Skeletal muscle tissue (tissue), 4 donors: ENCODE results near the gene MAP3K2. TPM values are rescaled to one million over a fixed set of nuclear protein-coding genes. Genes with fewer than 3 reads are reported as not detected.
"Not testable (repeated sequence)": the region's sequence is repeated elsewhere in the genome, so short reads cannot be mapped to it uniquely, and the experiment has no call there.

Source experiments
- H3K27ac ChIP-seq: one replicate; pipeline ENCODE4 v1.7.0; 2013; ENCODE audit warnings: mild to moderate bottlenecking, low read depth, low read length, inconsistent platforms
- H3K27me3 ChIP-seq, 3 donors: one replicate each; pipeline ENCODE4 v1.7.0; 2013; ENCODE audit warnings: low read length in 3 of 3; ENCODE audit not compliant: control insufficient read depth in 3 of 3, insufficient read depth in 3 of 3
- H3K36me3 ChIP-seq, 3 donors: one replicate each; pipeline ENCODE4 v1.7.0; 2013; ENCODE audit warnings: low read length in 3 of 3; ENCODE audit not compliant: control insufficient read depth in 3 of 3, insufficient read depth in 3 of 3
- H3K4me1 ChIP-seq, 3 donors: one replicate each; pipeline ENCODE4 v1.7.0; 2013; ENCODE audit warnings: low read length in 3 of 3, mild to moderate bottlenecking in 3 of 3; ENCODE audit not compliant: control insufficient read depth in 3 of 3, insufficient read depth in 3 of 3
- H3K4me3 ChIP-seq, 3 donors: one replicate each; pipeline ENCODE4 v1.7.0; 2013; ENCODE audit warnings: low read length in 3 of 3
- H3K9ac ChIP-seq, 3 donors: one replicate each; pipeline ENCODE4 v1.7.0; 2013; ENCODE audit warnings: low read length in 3 of 3, mild to moderate bottlenecking in 3 of 3, moderate library complexity in 2 of 3, low read depth in 1 of 3
- H3K9me3 ChIP-seq, 3 donors: one replicate each; pipeline ENCODE4 v1.7.0; 2013; ENCODE audit warnings: low read length in 3 of 3; ENCODE audit not compliant: control insufficient read depth in 3 of 3
- total RNA-seq: library from RNA; depleted of rRNA; stranded (reverse); fragments of >200 nt; gene quantifications from one replicate; pipeline ENCODE4 v1.2.3, GENCODE V29; 2014
- donor health status: Osteomylitis.

The MAP3K2 gene
- total RNA-seq, 1 donor from 2014 or later, result 21.9 TPM

DNA sequence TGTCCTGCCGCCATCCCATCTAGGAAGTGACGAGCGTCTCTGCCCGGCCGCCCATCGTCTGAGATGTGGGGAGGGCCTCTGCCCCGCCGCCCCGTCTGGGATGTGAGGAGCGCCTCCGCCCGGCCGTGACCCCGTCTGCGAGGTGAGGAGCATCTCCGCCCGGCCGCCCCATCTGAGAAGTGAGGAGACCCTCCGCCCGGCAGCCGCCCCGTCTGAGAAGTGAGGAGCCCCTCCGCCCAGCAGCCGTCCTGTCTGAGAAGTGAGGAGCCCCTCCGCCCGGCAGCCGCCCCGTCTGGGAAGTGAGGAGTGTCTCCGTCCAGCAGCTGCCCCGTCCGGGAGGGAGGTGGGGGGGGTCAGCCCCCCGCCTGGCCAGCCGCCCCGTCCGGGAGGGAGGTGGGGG is 34.6 kb downstream of the MAP3K2 start:
- not testable (repeated sequence) for H3K9me3 ChIP-seq, H3K36me3 ChIP-seq, H3K27ac ChIP-seq, H3K4me3 ChIP-seq, H3K27me3 ChIP-seq, H3K9ac ChIP-seq
- H3K4me1 ChIP-seq, result peaks cover 0 to 17% (median 4%) of the 10 kb centered on the region in 3 donors

DNA sequence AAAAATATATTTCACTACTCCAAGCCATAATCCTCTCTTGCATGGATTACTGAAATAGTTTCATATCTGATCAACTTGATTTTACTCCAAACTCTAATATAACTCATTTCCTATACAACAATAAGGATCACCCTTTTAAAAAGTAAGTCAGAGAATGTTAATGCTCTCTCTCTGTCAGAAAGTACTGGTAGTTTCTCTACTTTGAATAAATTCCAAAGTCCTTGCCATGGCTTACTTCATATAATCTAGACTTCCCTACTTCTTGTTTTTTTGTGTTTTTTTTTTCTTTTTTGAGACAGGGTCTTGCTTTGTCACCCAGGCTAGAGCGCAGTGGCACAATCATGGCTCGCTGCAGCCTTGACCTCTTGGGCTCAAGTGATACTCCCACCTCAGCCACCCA is 36.2 kb downstream of the MAP3K2 start:
- Histone ChIP-seq H3K4me1 (peaks cover 2 to 22% (median 8%) of the 10 kb centered on the region in 3 donors), H3K27ac (no peak overlapping the region), H3K27me3 (no peaks in the 10 kb centered on the region)

GRCh38 chr2:127348426-127349000 is 39.3 kb downstream of the MAP3K2 start:
- Histone ChIP-seq H3K4me1 (peaks cover 3 to 15% (median 8%) of the 10 kb centered on the region in 3 donors), H3K36me3 (no peaks in the 10 kb centered on the region), H3K9me3 (no peaks in the 10 kb centered on the region), H3K27ac (no peak overlapping the region), H3K4me3 (no peak overlapping the region), H3K27me3 (no peaks in the 10 kb centered on the region), H3K9ac (no peak overlapping the region)

More for the DNA sequence above, 36.2 kb downstream of the MAP3K2 start:
- Histone ChIP-seq H3K9ac (no peak overlapping the region), H3K4me3 (no peak overlapping the region), H3K36me3 (no peaks in the 10 kb centered on the region), H3K9me3 (no peaks in the 10 kb centered on the region)

DNA sequence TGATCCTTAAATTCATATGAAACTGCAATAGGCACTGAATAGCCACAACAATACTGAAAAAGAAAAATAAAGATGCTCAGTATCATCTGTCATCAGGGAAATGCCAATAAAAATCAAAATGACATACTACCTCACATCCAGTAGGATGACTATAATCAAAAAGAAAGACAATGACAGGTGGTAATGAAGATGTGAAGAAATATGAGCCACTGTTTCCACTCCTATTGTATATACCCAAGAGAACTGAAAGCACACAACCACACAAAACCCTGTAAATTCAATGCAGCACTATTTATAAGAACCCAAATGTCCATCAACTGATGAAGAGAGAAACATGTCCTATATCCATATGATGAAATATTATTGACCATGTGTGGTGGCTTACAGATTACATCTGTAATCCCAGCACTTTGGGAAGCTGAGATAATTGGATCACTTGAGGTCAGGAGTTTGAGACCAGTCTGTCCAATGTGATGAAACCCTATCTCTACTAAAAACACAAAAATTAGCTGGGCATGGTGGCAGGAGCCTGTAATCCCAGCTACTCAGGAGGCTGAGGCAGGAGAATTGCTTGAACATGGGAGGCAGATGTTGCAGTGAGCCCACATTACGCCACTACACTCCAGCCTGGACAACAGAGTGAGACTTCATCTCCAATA is 39.9 kb downstream of the MAP3K2 start:
- H3K4me1 ChIP-seq, result peaks cover 5 to 15% (median 8%) of the 10 kb centered on the region in 3 donors
- H3K4me3 ChIP-seq, result no peak overlapping the region
- no peaks in the 10 kb centered on the region for H3K36me3 ChIP-seq
- H3K27ac ChIP-seq, result no peak overlapping the region
- H3K27me3 ChIP-seq, result no peaks in the 10 kb centered on the region
- no peaks in the 10 kb centered on the region for H3K9me3 ChIP-seq
- no peak overlapping the region for H3K9ac ChIP-seq

GRCh38 chr2:127347015-127347414 is 40.8 kb downstream of the MAP3K2 start:
- H3K9ac ChIP-seq, result no peak overlapping the region
- no peak overlapping the region for H3K4me3 ChIP-seq
- no peaks in the 10 kb centered on the region for H3K27me3 ChIP-seq
- H3K9me3 ChIP-seq, result no peaks in the 10 kb centered on the region
- H3K36me3 ChIP-seq, result peaks cover 0 to 3% (median 0%) of the 10 kb centered on the region in 3 donors
- peaks cover 5 to 12% (median 8%) of the 10 kb centered on the region in 3 donors for H3K4me1 ChIP-seq
- H3K27ac ChIP-seq, result no peak overlapping the region

DNA sequence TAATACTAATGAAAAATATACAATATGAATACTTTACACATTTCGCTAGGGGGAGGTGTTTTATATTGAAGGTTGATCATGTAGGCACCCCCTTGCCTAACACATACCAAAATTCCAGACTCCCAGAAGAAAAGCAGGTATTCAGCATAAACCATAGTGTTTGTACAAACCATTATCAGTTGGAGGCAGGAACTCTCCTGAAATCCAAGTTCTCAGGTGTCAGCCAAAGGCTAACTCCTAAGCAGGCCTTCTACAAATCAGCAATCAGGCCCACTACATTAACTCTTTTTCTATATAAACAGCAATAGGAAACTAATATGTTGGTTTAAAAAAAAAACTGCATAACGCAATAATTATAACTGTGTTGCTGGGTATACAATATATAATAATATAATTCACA is 44.5 kb downstream of the MAP3K2 start:
- H3K4me1 ChIP-seq, result peaks cover 5 to 8% (median 5%) of the 10 kb centered on the region in 3 donors
- no peaks in the 10 kb centered on the region for H3K9me3 ChIP-seq
- H3K27me3 ChIP-seq, result no peaks in the 10 kb centered on the region
- H3K4me3 ChIP-seq, result no peak overlapping the region
- H3K9ac ChIP-seq, result no peak overlapping the region
- H3K27ac ChIP-seq, result no peak overlapping the region
- H3K36me3 ChIP-seq, result peaks cover 3 to 4% (median 4%) of the 10 kb centered on the region in 3 donors

- H3K9me3 ChIP-seq, result no peaks in the 10 kb centered on the region
- H3K4me1 ChIP-seq, result peaks cover 0 to 3% (median 3%) of the 10 kb centered on the region in 3 donors
- no peak overlapping the region for H3K27ac ChIP-seq
- H3K4me3 ChIP-seq, result no peak overlapping the region
- no peaks in the 10 kb centered on the region for H3K27me3 ChIP-seq
- H3K36me3 ChIP-seq, result peaks cover 4 to 8% (median 4%) of the 10 kb centered on the region in 3 donors
- no peak overlapping the region for H3K9ac ChIP-seq
Measured at GRCh38 chr2:127342101-127342500, 45.7 kb downstream of the MAP3K2 start.

DNA sequence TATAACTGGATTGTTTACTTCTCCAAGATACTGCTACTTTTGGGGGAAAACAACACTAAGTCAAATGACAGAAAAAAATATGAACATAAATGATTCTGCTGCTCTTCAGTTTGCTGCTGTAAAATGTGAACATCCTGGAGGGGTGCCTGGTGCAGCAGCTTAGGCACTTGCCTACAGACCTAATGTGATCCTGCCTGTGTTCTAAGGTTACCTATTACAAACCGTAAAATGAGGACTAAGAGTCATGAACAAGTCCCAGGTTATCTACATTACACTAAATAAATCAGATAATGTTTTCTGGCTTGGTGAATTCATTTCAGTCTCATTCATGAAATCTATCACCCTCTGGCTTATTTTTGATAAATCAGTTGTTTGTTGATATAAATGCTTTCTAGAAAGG is 55.4 kb downstream of the MAP3K2 start:
- Histone ChIP-seq H3K36me3 (peaks cover 0 to 31% (median 15%) of the 10 kb centered on the region in 3 donors), H3K4me3 (no peak overlapping the region), H3K9me3 (no peaks in the 10 kb centered on the region), H3K27me3 (no peaks in the 10 kb centered on the region), H3K4me1 (peaks cover 0 to 3% (median 3%) of the 10 kb centered on the region in 3 donors), H3K9ac (no peak overlapping the region), H3K27ac (no peak overlapping the region)

GRCh38 chr2:127330753-127331152 is 57.0 kb downstream of the MAP3K2 start:
- Histone ChIP-seq H3K4me3 (no peak overlapping the region), H3K36me3 (peaks cover 0 to 34% (median 17%) of the 10 kb centered on the region in 3 donors), H3K4me1 (peaks cover 0 to 3% (median 3%) of the 10 kb centered on the region in 3 donors), H3K27ac (no peak overlapping the region), H3K9me3 (no peaks in the 10 kb centered on the region), H3K9ac (no peak overlapping the region), H3K27me3 (no peaks in the 10 kb centered on the region)

- no peaks in the 10 kb centered on the region for H3K9me3 ChIP-seq
Measured at GRCh38 chr2:127326289-127326945, 61.4 kb downstream of the MAP3K2 start.

More at GRCh38 chr2:127326289-127326945, 61.4 kb downstream of the MAP3K2 start:
- Histone ChIP-seq H3K27me3 (no peaks in the 10 kb centered on the region), H3K27ac (no peak overlapping the region), H3K4me3 (no peak overlapping the region), H3K4me1 (no peaks in the 10 kb centered on the region), H3K9ac (no peak overlapping the region), H3K36me3 (peaks cover 10 to 49% (median 31%) of the 10 kb centered on the region in 3 donors)
